ENCODE results near the gene TMEM94.

GRCh38 chr17:75428543-75429469 lies 27.6 kb upstream of the TMEM94 start:
- TF ChIP-seq POLR2A (IDR thresholded peaks at IDR 0.05) (no peak), CTCF (IDR thresholded peaks at IDR 0.05) (no peak), POLR2AphosphoS5 (IDR thresholded peaks at IDR 0.05) (peak; percentile 26), EP300 (IDR thresholded peaks at IDR 0.05) (no peak)

All from gastroesophageal sphincter (tissue), 3 donors.